Muscle of arm (tissue), 12 donors: Measurements from ENCODE around the gene KCTD21. TPM values are rescaled to one million over a fixed set of nuclear protein-coding genes. Genes with fewer than 3 reads are reported as not detected.

Experiments
- DNase-seq: peaks from one replicate; pipeline ENCODE4 v3.0.0-alpha.2; 2013
- polyA plus RNA-seq, 12 donors: library from polyadenylated mRNA; unstranded; fragments of 120-200 nt; gene quantifications; one replicate each; pipeline ENCODE4 v1.2.1, GENCODE V29; 2013; ENCODE audit not compliant: insufficient read length in 12 of 12

The KCTD21 gene
- polyA plus RNA-seq, 12 donors = 6.2 to 8.0 (median 6.9) TPM; not detected in 2

GRCh38 chr11:78147807-78148206 lies 40.6 kb downstream of the KCTD21 start:
- DNase-seq = no peak

DNA sequence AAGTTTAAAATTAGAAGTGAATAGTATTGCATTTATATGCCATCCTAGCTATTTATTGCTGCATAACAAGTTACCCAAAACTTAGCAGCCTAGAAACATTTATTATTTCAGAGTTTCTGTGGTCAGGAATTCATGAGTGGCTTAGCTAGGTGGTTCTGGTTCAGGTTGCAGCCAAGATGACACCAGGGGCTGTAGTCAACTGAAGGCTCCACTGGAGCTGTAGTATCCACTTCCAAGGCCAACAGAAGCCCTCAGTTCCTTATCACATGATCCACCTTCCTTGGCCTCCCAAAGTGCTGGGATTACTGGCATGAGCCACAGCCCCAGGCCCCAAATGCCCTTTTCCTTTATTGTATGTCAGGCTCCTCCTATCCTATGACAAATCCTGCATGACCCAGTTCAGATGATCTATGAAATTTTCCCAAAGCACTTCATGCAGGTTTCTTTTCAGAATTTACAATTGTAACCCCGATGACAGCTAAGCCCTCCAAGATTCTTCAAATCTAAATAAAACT lies 42.9 kb downstream of the KCTD21 start:
- no peak for DNase-seq

GRCh38 chr11:78140392-78141077 lies 47.9 kb downstream of the KCTD21 start:
- DNase-seq = no peak

DNA sequence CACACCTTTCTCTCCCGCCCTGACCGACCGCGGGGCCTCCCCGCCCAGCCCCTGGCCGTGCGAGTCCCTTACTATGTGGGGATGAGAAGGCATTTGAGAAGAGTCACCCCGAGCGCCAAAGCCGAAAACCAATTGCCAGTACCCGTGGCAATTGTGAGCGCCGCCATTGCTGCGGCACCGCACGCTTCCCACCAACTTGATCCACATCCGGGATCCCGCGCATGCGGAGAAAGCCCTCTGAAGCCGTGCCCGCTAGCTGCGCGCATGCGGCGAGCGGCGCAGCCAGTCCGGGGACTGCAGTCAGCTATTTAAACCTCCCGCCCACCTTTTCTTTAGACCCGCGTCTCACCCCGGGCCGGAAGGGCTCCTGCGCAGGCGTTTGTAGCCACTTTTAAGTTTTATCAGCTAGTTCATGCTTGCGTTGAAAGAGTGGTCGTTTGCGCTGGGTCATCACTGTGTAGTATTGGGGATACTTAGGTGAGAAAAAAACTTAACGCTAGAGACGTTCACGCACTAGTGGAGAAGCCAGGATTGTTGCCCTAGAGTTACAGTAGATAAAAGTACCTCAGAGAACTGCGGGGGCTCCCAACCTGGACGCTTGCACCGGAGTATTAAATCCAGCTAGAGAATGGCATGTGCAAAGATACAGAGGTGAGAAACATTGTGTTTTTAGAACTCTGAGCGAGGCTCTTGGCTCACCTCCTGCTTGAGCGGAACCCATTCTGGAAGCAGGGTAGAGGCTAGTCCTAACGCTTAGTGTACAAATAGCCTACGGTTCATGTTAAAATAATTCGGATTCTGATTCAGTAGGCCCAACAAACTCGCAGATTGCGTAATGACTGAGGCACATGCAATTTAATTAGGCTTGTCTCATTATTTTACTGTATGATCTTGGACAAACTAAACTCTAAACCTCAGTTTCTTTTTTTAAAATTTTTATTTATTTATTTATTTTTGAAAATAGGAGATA lies 48.7 kb downstream of the KCTD21 start, which contains the start of gene ALG8:
Gene ALG8, minus strand, starts transcription at position 205 of the 970 bp plus-strand sequence. Its CDS starts 38 bp downstream, at position 167.
- peak; percentile 97 for DNase-seq

DNA sequence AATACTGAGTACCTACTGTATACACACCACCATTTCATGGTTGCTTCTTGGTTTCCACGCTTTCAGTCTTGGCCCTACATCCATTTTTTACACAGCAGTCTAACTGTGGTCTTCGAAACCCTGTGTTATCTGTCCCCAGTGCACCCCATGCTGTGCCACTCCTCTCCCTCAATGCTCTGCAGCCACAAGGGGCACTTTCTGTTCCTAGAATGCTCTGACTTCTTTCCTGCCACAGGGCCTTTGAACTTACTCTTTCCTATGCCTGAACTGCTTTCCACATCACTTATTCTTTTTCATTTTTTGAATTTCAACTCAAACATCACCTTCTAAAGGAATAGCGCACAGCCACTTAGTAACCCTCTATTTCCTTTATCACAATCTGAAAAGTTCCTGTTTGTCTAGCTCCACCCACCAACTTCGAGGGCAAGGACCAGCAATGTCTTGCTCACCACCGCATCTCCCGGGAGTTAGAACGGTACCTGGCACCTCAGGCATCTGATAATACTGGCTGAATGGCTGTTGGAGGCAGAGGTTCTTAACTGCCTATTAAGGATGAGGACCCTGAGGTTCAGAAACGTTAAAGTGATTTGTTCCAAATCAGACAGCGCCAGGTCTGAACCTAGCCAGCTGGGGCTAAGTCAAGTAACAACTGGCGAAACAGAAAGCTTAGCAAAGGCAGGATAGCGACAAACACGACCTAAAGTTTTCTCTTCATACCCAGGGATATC lies 49.6 kb downstream of the KCTD21 start:
- DNase-seq = no peak

DNA sequence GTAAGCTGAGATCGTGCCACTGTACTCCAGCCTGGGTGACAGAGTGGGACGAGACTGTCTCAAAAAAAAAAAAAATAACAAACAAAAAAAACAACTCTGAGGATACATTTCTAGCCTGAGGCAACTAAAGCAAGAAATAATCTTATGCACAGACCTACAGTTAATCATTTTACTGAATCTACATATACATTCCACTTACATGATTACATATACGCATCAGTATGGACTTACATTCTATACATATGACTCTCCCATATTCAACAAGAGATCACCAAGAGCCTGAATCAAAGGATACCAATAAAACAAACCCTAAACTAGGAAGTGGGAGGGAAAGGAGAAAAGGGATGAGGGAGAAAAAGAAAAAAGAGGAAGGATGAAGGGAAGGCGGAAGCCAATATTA lies 50.1 kb downstream of the KCTD21 start:
- DNase-seq = no peak

DNA sequence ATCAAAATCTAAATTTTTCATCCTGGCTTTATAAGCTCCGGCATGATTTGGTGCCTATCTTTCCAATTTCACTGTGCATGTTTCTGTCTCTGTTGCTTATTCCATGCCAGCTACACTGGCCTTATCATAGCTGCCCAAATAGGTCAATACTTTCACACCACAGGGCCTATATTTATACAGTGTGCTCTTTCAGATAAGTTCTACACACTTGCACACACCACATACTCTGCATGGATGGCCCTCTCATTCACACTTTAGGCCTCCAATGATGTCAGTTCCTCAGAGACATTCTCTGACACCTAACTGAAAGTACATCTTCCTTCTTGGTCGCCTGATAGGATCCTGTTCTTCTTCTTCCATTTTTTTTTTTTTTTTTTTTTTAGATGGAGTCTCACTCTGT lies 56.0 kb downstream of the KCTD21 start:
- no peak for DNase-seq

DNA sequence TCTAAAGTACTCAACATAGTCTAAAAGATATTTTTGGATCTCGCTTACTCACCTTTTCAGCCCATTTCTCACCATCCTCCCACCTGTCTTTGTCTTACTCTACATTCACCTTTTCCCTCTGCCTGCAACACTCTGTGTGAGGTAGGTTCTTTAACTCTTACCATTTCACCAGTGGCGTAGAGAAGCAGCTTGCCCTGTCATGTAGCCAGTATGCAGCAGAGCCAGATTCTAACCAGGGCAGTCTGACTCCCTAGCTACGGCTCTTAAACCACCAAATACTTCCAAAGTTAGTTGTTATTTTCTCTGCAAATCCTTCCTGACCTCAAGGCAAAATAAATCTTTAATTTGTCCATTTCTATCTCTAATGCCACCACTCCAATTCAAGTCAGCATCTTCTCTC lies 56.5 kb downstream of the KCTD21 start:
- no peak for DNase-seq

DNA sequence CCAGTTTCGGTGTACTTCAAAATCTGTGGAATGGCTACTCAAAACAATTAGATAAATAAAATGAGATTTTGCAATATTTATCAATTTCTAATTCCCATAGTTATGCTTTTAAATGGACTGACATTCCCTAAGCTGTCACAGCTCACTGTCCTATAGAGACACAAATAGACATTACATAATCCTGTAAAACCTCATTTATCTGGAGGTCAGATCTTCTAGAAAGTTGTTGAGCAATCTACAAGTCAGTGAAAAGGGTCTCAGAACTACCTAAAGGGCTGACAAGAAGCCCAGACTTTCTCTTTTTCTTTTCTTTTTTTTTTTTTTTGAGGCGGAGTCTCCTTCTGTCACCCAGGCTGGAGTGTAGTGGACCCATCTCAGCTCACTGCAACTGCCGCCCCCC lies 61.0 kb downstream of the KCTD21 start:
- DNase-seq = no peak

Other genes starting within 250 kb of the KCTD21 start
- 10 to 100 TPM in 11 of 12 donors, not detected in 1; 12.9 to 36.1 (median 25.1) TPM for gene INTS4, start 194.0 kb downstream of the KCTD21 start, polyA plus RNA-seq
- gene KCTD14, start 165.3 kb downstream of the KCTD21 start, polyA plus RNA-seq = 1 to 10 TPM in 7 of 12 donors, under 1 TPM in 3, not detected in 2; 0.92 to 2.2 (median 1.2) TPM
- under 1 TPM in 7 of 12 donors, not detected in 5; 0.14 to 0.81 (median 0.58) TPM for gene THRSP, start 124.8 kb downstream of the KCTD21 start, polyA plus RNA-seq
- 100 to 1,000 TPM in 10 of 12 donors, 10 to 100 TPM in 1, not detected in 1; 85.3 to 176 (median 151) TPM for gene NDUFC2, start 108.8 kb downstream of the KCTD21 start, polyA plus RNA-seq
- 10 to 100 TPM in 11 of 12 donors, not detected in 1; 19.0 to 38.5 (median 27.0) TPM for gene ALG8, start 49.0 kb downstream of the KCTD21 start, polyA plus RNA-seq
- 1 to 10 TPM in 11 of 12 donors, not detected in 1; 3.3 to 5.1 (median 4.5) TPM for gene USP35, start 293 bp upstream of the KCTD21 start, polyA plus RNA-seq
- 10 to 100 TPM in 11 of 12 donors, not detected in 1; 11.2 to 19.4 (median 12.9) TPM for gene GAB2, start 229.2 kb upstream of the KCTD21 start, polyA plus RNA-seq